ENCODE measurements around the gene KCTD2.
"Not testable (repeated sequence)": the region's sequence is repeated elsewhere in the genome, so short reads cannot be mapped to it uniquely, and the experiment has no call there.

Gene KCTD2

DNA sequence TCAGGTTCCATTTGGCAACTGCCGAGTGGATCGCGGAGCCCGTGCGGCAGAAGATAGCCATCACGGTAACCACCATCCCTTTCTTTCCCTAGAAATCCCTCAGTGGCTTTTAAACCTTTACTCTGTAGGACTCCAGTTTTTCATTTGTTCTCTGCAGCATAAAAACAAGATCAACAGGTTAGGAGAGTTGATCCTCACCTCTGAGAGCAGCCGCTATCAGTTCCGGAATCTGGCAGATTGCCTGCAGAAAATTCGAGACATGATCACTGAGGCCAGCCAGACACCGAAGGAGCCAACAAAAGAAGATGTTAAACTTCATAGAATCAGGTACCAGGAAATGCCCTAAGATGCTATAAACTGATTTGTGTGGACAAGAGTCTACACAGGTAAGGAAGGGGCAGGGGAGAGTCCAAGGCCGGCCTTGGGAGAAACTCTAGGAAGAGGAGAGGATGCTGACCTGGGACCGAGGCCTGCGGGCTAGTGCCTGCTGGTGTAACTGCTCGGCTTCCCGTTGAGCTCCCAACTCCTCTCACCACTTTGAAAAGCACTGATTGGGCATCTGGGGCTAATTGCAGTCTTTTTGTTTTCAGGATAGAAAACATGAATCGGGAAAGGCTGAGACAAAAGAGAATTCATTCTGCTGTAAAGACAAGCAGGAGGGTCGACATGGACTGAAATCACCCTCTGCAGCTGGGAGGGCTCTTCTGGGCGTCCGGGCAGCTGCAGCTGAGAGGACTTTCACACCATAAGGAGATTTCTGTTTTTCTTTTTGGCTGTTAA lies 26.5 kb upstream of the KCTD2 start:
- DNase-seq = no peak

DNA sequence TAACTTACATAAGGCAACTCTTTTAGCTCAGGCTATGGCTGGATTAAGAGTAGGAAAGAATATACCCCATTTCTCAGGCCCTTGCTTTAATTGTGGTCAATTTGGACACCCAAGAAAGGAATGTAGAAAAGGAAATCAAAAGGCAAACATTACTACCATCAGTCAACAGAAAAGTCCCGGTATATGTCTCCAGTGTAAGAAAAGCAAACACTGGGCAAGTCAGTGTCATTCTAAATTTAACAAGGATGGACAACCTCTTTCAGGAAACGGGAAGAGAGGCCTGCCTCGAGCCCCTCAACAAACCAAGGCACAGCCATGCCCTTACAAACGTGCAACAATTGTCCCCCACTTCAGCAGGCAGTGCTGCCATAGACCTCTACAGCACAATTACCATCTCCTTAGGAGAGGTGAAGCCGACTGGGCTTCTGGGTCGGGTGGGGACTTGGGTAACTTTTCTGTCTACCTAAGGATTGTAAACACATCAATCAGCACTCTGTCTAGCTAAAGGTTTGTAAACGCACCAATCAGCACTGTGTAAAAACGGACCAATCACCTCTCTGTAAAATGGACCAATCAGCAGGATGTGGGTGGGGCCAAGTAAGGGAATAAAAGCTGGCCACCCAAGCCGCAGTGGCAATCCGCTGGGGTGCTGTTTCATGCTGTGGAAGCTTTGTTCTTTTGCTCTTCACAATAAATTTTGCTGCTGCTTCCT lies 22.2 kb upstream of the KCTD2 start:
- DNase-seq = no peak

DNA sequence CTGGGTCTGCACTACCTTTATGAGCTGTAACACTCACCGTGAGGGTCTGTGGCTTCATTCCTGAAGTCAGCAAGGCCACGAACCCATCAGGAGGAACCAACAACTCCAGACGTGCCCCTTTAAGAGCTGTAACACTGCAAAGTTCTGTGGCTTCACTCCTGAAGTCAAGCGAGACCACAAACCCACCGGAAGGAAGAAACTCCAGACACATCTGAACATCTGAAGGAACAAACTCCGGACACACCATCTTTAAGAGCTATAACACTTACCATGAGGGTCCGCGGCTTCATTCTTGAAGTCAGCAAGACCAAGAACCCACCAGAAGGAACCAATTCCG lies 21.7 kb upstream of the KCTD2 start:
- not testable (repeated sequence) for DNase-seq

DNA sequence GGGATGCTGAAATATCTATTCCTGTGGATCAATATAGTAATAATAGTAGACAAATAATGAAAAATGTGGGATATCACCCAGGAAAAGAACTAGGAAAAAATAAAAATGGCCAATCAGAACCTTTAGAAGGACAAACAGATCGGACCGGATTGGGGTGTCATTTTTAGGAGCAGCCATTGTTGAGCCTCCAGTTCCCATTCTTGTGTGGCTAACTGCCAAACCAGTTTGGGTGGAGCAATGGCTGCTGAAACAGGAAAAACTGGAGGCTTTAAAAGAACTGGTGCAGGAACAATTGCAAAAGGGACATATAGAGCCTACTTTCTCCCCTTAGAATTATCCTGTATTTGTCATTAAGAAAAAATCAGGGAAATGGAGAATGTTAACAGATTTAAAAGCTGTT lies 20.4 kb upstream of the KCTD2 start:
- DNase-seq = not testable (repeated sequence)

DNA sequence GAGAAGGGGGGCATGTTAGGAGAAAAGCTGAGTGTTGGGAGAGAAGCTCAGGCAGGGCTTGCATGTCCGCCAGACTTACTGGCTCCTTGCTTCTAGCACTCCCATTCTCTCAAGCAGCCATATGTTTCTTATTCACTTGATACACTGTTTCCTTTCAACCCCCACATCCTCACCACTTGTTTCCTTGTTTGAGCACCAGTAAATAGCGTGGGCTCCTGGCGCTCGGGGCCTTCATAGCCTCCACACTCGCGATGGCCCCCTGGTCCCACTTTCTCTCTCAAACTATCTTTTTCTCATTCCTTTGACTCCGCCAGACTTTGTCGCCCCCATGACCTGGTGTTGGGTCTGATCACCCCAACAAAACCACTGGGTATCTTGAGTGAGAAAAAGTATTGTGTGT lies 16.9 kb upstream of the KCTD2 start:
- DNase-seq = no peak

DNA sequence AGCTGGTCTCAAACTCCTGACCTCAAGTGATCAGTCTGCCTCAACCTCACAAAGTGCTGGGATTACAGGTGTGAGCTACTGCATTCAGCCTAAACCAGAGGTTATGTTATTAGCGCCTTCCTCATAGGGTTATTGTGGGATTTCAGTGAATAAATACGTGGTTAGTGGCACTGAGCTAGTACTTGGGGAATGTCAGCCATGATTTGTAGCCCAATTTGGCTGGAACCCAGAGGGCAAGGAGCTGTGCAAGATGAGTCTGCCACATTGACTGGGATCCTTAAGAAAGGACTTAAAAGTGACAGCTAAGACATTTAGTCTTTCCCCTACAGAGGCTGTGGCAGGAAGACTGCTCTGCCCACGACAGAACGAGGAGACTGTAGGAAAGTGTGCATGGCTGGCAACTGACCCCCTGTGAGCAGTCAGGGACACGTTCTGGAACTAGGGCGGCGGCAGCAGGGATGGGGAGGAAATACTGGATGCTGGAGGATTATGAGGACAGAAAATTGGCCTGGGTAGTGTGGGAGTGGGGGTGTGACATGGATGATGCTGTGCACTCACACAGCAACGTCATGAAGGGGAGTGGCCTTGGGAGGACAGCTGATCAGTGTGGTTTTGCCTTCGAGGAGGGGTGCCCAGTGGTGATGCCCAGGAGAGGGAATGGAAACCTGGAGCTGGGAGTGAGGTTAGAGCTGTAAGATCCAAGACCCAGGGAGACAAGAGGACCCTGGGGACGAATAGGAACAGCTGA lies 14.9 kb upstream of the KCTD2 start:
- peak; percentile 74 to 88 for DNase-seq

DNA sequence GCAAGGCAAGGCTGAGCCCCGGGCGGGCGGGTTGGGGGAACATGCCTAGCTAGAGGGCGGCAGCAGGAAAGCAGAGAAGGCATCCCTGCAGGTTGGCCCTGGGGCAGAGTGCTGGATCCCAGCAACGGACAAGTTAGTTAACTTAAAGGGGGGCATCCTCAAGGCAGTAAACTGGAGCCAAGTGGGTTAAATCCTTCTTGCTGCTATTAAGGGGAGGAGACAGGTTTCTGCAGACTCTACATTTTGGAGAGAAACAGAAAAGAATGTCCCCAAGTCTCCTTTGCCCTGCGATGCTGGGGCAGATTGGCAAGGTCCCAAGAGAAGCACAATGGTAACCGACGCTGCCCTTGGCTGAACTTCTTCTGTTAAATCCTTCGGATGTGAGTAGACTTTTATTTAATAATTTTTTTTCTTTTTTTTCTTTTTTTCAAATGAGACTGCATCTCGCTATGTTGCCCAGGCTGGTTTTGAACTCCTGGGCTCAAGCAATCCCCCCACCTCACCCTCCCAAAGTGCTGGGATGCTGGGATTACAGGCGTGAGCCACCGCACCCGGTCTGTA lies 14.2 kb upstream of the KCTD2 start:
- DNase-seq = no peak

DNA sequence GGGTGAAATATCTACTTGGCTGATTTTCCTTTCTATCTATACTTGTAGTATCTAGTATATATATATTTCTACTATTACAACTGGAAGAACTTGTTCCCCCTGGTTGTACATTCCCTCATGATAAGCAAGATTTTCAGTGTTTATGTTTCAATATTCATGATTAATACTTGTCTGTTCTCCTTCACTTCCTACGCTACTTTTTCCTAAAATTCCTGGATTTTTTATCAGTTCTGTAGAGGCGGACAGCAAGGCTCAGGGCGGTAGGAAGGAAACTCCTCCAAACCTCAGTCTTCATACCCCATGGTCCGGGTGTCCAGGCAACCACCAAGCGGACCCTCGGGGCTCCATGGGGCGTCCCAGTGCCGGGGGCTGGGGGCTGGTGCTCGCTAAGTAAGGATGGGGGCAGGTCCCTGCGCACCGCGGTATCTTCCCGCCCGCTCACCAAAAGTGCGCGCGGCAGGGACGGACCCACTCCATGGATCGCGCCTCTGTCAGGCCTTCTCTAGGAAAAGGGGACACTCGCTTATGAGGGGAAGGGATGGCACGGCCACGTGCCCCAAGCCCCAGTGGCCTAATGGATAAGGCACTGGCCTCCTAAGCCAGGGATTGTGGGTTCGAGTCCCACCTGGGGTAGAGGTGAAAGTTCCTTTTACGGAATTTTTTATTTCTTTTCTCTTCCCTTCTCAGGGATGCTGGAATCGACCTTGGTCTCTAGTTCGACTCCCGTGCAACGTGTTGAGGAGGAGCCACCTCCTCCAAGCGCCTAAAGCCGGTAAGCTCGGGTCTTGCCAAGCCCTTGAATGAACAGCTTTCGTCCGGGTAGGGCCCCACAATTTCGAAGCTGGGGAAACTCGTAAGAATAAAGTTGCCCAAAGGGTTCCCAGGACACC lies 13.4 kb upstream of the KCTD2 start:
- DNase-seq = peak; percentile 96 to 97

DNA sequence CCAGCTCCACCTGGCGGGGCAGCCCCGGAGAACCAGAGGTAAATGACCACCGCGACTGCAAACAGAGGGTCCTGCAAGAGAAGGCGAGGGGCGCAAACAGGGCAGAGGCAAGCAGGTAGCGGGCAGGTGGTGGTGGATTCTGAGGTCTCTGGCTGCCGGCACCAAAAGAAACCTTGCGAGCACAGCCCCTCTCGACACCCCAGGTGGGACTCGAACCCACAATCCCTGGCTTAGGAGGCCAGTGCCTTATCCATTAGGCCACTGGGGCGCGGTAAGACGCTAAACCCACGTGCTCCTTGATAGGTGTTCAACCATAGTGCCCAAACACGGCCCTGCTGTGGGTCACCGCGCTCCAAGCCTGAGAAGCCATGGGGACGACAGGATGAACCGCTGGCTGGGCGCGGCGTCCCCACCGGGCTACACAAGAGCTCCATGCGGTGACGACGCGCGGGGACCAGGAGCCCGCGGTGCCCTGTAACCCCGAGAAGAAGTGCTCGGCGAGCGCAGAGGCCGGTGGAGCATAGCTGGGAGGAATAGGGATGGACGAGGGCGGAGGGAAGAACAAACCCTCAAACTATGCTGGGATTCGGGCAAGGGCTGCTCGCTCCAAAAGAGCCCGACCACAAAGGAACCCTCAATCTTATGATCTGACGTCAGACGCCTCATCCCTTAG lies 12.7 kb upstream of the KCTD2 start:
- peak; percentile 94 for DNase-seq

DNA sequence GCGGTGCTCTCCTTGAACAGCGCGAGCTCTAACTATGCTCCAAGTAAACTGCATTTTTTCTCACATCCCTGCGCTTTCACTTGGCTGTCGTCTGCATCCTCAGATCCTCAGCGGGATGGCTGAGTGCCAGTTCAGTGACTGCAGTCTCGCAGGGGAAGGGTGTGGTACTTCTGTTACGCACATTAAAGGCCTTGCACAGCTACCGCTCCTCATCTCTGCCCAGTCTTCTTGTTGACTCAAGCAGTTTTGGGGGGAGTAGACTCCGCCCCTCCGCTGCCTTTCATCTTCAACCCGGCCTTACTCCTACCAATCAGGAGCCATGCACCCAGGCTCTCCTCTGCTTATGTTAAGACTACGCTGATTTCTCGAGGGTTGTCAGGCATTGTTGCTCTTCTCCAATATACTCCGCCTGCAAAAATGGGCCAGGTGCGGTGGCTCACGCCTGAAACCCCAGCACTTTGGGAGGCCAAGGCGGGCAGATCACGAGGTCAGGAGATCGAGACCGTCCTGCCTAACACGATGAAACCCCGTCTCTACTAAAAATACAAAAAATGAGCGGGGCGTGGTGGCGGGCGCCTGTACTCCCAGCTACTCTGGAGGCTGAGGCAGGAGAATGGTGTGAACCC lies 10.3 kb upstream of the KCTD2 start:
- peak in 1 of 2 experiments; percentile 18 for DNase-seq

DNA sequence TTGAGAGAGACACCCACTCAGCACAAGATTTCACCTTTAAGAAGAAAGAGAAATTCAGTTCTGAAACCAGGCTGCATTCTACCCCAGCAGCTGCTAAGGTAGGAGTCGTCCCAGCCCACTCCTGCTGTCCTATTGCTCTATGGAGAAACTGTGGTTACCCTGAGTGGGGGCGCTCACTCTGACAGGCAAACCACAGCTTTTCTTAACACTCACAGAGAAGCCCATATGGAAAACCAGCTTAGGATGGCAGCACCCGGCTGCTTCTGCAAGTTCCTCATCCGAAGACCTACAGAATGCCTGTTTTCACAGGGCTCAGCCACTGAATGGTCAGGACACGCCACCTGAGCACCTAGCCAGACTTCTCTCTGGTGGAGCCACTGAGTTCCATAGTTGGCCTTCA lies 7.8 kb upstream of the KCTD2 start:
- DNase-seq = no peak

DNA sequence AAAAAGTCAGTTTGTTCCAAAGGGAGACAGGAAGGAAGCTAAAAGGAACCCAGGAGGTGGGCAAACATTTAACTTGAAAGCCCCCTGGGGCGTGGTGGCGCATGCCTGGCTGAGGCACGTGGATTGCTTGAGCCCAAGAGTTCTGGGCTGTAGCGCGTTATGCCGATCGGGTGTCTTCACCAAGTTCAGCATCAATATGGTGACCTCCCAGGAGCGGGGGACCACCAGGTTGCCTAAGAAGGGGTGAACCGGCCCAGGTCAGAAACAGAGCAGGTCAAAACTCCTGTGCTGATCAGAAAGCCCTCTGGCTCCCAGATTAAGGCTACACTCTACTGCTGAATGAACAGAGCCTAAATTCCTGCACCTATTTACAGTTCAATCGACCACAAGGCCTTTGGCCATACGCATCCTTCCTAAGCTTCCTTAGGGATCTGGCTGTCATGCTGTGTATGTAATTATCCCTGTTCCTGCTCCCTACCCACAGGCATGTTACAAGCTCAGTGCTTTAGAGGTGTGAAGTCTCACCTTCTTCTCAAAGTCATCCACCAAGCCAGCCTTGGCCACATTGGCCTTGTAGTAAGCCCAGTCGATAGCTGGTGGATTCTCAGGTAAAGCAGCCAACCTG lies 5.3 kb upstream of the KCTD2 start:
- no peak for DNase-seq

DNA sequence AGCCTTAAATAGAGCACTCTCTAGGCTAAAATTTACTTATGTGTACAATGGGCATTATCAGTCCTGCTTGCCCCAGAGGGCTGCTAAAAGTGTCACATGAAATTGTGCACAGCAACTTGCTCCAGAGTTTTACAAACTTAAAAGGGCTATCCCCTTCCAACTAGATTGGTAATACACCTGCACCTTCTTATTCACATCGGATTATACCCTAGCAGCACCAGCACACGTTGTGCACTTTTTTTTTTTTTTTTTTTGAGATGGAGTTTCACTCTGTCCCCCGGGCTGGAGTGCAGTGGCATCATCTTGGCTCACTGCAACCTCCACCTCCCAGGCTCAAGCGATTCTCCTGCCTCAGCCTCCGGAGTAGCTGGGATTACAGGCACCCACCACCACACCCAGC lies 3.2 kb upstream of the KCTD2 start:
- DNase-seq = not testable (repeated sequence)

DNA sequence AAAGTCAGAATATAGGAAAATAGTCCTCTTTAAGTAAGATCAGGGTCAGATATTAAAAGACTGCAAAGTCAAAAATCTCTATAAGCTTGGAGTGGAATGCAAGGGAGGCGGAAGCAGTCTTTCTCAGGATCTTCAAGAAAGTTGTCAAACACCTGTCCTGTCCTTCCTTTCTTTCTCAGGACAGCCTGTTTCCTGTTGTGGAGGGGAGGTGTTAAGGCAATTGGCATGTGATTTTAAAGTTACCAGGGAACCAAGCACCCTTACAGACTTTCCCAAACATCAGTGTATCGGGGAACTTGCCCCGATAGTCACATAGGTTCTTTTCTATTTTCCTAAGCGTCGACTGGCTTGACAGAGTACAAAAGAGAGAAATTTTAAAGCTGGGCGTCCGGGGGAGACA lies 2.3 kb upstream of the KCTD2 start:
- DNase-seq = no peak

DNA sequence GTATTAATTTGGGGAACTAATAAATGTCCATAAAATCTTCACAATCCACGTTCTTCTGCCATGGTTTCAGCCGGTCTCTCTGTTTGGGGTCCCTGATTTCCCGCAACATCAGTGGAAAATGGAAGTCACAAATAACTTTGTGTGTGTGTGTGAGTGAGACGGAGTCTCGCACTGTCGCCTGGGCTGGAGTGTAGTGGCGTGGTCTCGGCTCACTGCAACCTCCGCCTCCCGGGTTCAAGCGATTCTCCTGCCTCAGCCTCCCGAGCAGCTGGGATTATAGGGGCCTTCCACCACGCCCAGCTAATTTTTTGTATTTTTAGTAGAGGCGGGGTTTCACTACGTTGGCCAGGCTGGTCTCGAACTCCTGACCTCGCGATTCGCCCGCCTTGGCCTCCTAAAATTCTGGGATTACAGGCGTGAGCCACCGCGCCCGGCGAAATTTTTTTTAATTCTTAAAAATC lies 1.0 kb upstream of the KCTD2 start:
- not testable (repeated sequence) for DNase-seq

DNA sequence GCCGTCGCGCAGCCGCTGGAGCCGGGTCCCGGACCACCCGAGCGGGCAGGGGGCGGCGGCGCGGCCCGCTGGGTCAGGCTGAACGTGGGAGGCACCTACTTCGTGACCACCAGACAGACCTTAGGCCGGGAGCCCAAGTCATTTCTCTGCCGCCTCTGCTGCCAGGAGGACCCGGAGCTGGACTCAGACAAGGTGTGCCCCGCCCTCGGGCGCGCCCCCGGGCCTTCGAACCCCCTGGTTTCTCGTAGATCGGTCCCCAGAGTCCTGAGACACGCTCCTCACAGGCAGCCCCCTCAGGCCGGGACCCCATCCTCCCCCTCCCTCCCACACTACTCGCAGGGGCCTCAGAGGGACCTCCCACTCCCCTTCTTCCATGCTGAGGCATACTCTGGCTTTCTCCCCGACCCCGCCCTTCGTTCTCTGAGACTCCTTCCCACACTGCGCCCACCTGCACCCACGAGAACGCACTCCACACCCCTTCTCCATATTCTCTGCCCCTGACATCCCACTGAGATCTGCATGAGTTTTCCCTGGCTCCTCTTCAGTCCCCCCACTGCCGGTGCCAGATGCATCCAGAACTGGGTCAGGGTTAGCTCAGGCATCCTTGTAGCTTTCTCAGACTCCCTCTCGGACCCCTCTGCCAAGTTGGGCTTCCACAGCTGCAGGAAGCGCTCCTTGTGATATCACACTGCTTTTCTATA lies 523 bp downstream of the KCTD2 start:
- no peak for DNase-seq

DNA sequence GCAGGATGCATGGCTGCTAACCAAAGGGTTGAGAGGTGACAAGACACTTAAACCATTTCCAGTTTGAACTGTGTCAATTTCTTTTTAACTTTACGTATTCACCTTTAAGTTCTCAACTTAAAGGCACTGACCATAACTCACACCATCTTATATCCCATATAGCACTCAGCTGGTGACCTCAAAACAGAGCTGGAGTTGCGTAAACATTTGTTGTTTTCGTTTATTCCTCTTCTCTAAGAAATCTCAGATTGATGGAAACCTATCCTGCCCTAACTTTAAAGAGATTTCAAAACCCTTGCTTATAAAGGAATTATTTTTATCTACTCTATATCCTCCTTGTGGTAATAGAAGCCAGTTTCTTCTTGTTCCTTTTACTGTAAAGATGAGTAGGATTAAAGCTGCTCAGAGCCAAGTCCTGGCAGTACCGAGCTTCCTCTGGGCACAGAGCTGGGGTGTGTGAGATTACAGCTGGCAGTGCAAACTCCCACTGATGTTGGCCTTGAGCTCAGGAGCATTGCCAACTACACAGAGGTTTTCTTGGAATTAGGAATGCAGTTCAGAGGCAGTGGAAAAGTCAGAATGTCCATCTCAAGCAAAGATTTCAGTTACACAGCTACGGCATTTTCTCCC lies 1.3 kb downstream of the KCTD2 start:
- DNase-seq = no peak

DNA sequence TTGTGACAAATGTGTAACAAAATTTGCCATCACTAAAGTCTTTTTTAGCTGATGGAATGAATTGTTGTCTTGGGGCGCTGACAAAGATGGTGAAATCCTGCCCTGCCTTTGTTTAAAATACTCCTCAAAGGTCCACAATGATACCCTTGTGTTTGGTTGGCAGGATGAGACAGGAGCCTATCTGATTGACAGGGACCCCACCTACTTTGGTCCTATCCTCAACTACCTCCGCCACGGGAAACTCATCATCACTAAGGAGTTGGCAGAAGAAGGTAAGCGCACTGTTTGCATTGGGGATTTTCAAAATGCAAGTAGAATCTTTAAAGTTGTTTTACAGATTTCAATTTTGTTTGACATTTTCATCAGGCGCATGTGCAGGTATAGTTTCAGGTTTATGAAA lies 2.0 kb downstream of the KCTD2 start:
- DNase-seq = no peak

DNA sequence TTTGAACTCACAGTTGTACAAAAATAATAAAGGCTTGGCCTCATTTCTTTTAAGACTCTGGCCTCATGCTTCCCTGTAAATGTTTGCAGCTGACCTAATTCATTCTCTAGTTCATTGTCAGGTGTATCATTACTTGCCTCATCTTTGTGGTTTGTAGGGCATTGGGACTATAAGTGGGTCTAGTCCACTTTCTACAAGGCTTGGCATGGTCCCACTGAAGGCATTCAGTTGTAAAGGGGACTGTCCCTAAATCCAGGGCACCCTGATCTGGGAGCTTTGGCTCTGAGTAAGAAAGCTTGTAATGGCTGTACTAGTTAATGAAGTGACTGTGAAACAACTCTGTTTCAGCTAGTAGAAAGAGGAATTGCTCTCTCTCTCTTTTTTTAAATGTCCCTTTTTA lies 2.7 kb downstream of the KCTD2 start:
- no peak for DNase-seq

DNA sequence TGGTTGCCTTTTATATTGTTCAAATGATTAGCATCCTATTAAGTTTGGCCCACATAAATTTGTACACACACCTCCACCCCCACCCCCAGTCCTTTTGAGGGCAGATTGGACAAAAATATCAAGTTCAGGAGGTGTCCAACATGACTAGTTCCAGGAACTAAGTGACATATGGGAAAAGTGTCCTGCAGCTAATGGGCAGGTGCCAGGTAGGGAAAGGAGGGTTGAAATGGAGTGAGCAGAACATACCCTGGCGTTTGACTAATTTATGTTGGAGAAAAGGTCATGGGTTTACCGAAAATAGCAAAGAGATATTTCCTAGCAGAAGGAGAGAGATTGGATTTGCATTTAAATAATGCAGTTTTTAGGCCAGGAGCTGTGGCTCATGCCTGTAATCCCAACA lies 4.9 kb downstream of the KCTD2 start:
- DNase-seq = no peak
